Stimulated activated CD8-positive, alpha-beta memory T cell treated with anti-CD3 and anti-CD28 coated beads, Interleukin-12 subunit alpha, Interleukin-12 subunit beta, amount 100 ng/mL, for 1 hour (primary cell): ENCODE measurements around the gene M1AP.
A peak's percentile ranks its signal among the peaks of the same experiment; 100 is the strongest.

Source experiments
- DNase-seq: peaks from one replicate; pipeline ENCODE4 v3.0.0-alpha.2; 2020; ENCODE audit warnings: low read depth

Gene M1AP

GRCh38 chr2:74648009-74648443, at the start of gene M1AP:
TSS of gene M1AP (minus strand) at chr2:74648330. CDS start at chr2:74640275, 8,055 bp downstream.
- no peak for DNase-seq

- DNase-seq = no peak
Measured at GRCh38 chr2:74696829-74697228, 48.7 kb upstream of the M1AP start.

- no peak for DNase-seq
Measured at GRCh38 chr2:74695663-74696062, 47.5 kb upstream of the M1AP start.

- no peak for DNase-seq
Measured at GRCh38 chr2:74694281-74694680, 46.2 kb upstream of the M1AP start.

- DNase-seq = no peak
Measured at GRCh38 chr2:74693668-74694067, 45.5 kb upstream of the M1AP start.

- no peak for DNase-seq
Measured at GRCh38 chr2:74693213-74693612, 45.1 kb upstream of the M1AP start.

- no peak for DNase-seq
Measured at GRCh38 chr2:74691929-74692328, 43.8 kb upstream of the M1AP start.

GRCh38 chr2:74690571-74690970, 42.4 kb upstream of the M1AP start:
- DNase-seq = no peak

- DNase-seq = no peak
Measured at GRCh38 chr2:74689671-74690070, 41.5 kb upstream of the M1AP start.

- no peak for DNase-seq
Measured at GRCh38 chr2:74688881-74689280, 40.8 kb upstream of the M1AP start.

- no peak for DNase-seq
Measured at GRCh38 chr2:74685408-74685807, 37.3 kb upstream of the M1AP start.

GRCh38 chr2:74682501-74682900, 34.4 kb upstream of the M1AP start:
- no peak for DNase-seq

GRCh38 chr2:74679615-74680014, 31.5 kb upstream of the M1AP start:
- DNase-seq = no peak

- no peak for DNase-seq
Measured at GRCh38 chr2:74676331-74676730, 28.2 kb upstream of the M1AP start.

GRCh38 chr2:74675090-74675489, 27.0 kb upstream of the M1AP start:
- no peak for DNase-seq

GRCh38 chr2:74673826-74674528, 25.8 kb upstream of the M1AP start:
- DNase-seq = no peak

GRCh38 chr2:74671479-74671878, 23.3 kb upstream of the M1AP start:
- no peak for DNase-seq

- no peak for DNase-seq
Measured at GRCh38 chr2:74670263-74670662, 22.1 kb upstream of the M1AP start.

- DNase-seq = no peak
Measured at GRCh38 chr2:74668087-74668486, 20.0 kb upstream of the M1AP start.

- DNase-seq = no peak
Measured at GRCh38 chr2:74659462-74659861, 11.3 kb upstream of the M1AP start.

- no peak for DNase-seq
Measured at GRCh38 chr2:74658516-74658915, 10.4 kb upstream of the M1AP start.

GRCh38 chr2:74655579-74655978, 7.4 kb upstream of the M1AP start:
- no peak for DNase-seq

GRCh38 chr2:74653985-74654882, 6.1 kb upstream of the M1AP start, which contains the start of gene SEMA4F:
TSS of gene SEMA4F (plus strand) at chr2:74654247. CDS start at chr2:74654377, 130 bp downstream.
- DNase-seq = peak; percentile 90
